Measurements from ENCODE around the gene DHX34. TPM values are rescaled to one million over a fixed set of nuclear protein-coding genes. Genes with fewer than 3 reads are reported as not detected.
"Not testable (repeated sequence)": the region's sequence is repeated elsewhere in the genome, so short reads cannot be mapped to it uniquely, and the experiment has no call there.

The DHX34 gene
- total RNA-seq, 1 experiment from 2014 or later: 34.6 TPM

DNA sequence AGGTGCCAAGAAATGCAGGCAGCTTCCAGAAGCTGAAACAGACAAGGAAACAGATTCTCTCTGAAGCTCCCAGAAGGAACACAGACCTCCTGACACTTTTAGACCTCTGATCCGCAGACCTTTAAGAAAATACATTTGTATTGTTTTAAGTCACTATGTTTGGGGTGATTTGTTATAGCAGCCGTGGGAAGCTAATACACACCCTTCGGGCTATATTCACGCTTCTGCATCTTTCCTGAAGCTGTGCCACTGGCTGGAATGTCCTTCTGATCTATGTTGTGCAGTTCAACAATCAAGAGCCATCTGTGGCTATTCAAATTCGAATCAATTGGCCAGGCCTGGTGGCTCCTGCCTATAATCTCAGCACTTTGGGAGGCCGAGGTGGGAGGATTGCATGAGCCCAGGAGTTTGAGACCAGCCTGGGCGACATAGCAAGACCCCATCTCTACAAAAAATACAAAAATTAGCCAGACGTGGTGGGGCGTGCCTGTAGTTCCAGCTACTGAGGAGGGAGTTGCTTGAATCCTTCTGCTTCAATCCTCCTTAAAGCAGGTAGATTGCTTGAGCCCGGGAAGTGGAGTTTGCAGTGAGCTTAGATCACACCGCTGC, 5.8 kb upstream of the DHX34 start:
- DNase-seq: no peak
- H3K4me3 ChIP-seq (ENCODE audit: insufficient read depth, low read depth, low read length): no peak overlapping the region
- H3K36me3 ChIP-seq (replicated peaks; ENCODE audit: control insufficient read depth, insufficient read depth, low read length): no peaks in the 10 kb centered on the region
- H3K27me3 ChIP-seq (ENCODE audit: control insufficient read depth, insufficient read depth, low read length): no peaks in the 10 kb centered on the region; the same call in 1 of the 2 replicates

GRCh38 chr19:47344425-47344824, 4.7 kb upstream of the DHX34 start:
- peaks cover 3% of the 10 kb centered on the region; the same call in 1 of the 2 replicates for H3K27me3 ChIP-seq (ENCODE audit: control insufficient read depth, insufficient read depth, low read length)
- no peaks in the 10 kb centered on the region for H3K36me3 ChIP-seq (replicated peaks; ENCODE audit: control insufficient read depth, insufficient read depth, low read length)
- H3K4me3 ChIP-seq (ENCODE audit: insufficient read depth, low read depth, low read length): no peak overlapping the region
- DNase-seq: no peak

DNA sequence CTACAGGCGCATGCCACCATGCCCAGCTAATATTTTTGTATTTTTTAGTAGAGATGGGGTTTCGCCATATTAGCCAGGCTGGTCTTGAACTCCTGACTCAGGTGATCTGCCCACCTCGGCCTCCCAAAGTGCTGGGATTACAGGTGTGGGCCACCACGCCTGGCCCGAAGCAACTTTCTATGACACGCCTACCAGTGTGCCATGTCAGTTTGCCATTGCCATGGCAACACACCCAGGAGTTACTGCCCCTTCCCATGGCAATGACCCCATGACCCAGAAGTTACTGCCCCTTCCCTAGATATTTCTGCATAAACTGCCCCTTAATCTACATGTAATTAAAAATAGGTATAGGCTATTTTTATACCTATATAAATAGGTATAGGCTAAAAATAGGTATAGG, 3.1 kb upstream of the DHX34 start:
- H3K27me3 ChIP-seq (ENCODE audit: control insufficient read depth, insufficient read depth, low read length); H3K36me3 ChIP-seq (replicated peaks; ENCODE audit: control insufficient read depth, insufficient read depth, low read length); DNase-seq; H3K4me3 ChIP-seq (ENCODE audit: insufficient read depth, low read depth, low read length): not testable (repeated sequence)

GRCh38 chr19:47350630-47351029, 1.5 kb downstream of the DHX34 start:
- Histone ChIP-seq H3K36me3 (replicated peaks; ENCODE audit: control insufficient read depth, insufficient read depth, low read length) (peaks cover 20% of the 10 kb centered on the region), H3K27me3 (ENCODE audit: control insufficient read depth, insufficient read depth, low read length) (peaks cover 3% of the 10 kb centered on the region; the same call in 1 of the 2 replicates), H3K4me3 (ENCODE audit: insufficient read depth, low read depth, low read length) (no peak overlapping the region)
- DNase-seq: no peak

GRCh38 chr19:47351548-47351947, 2.4 kb downstream of the DHX34 start:
- Histone ChIP-seq H3K27me3 (ENCODE audit: control insufficient read depth, insufficient read depth, low read length) (peaks cover 3% of the 10 kb centered on the region; the same call in 1 of the 2 replicates), H3K4me3 (ENCODE audit: insufficient read depth, low read depth, low read length) (no peak overlapping the region), H3K36me3 (replicated peaks; ENCODE audit: control insufficient read depth, insufficient read depth, low read length) (peaks cover 23% of the 10 kb centered on the region)
- peak; percentile 88 for DNase-seq

GRCh38 chr19:47352095-47352494, 3.0 kb downstream of the DHX34 start:
- no peak overlapping the region for H3K4me3 ChIP-seq (ENCODE audit: insufficient read depth, low read depth, low read length)
- peaks cover 3% of the 10 kb centered on the region; the same call in 1 of the 2 replicates for H3K27me3 ChIP-seq (ENCODE audit: control insufficient read depth, insufficient read depth, low read length)
- H3K36me3 ChIP-seq (replicated peaks; ENCODE audit: control insufficient read depth, insufficient read depth, low read length): peaks cover 27% of the 10 kb centered on the region
- peak; percentile 30 for DNase-seq

GRCh38 chr19:47353307-47353712, 4.2 kb downstream of the DHX34 start:
- no peak overlapping the region for H3K4me3 ChIP-seq (ENCODE audit: insufficient read depth, low read depth, low read length)
- H3K27me3 ChIP-seq (ENCODE audit: control insufficient read depth, insufficient read depth, low read length): peaks cover 3% of the 10 kb centered on the region; the same call in 1 of the 2 replicates
- peak; percentile 24 for DNase-seq
- peaks cover 34% of the 10 kb centered on the region for H3K36me3 ChIP-seq (replicated peaks; ENCODE audit: control insufficient read depth, insufficient read depth, low read length)

DNA sequence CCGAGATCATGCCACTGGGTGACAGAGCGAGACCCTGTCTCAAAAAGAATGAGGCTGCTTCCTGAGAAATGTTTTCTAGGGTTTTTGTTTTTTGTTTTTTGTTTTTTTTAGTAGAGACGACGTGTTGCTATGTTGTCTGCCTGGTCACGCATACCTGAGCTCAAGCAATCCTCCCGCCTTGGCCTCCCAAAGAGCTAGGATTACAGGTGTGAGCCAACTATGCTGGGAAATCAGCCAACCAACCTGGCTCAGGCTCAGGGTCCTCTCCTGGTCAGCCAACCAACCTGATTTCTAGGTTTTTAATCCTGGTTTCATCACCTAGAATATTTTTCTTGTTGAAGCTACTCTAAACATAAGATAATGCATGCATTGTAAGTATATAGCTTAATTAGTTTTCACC, 7.8 kb downstream of the DHX34 start:
- DNase-seq: no peak
- Histone ChIP-seq H3K4me3 (ENCODE audit: insufficient read depth, low read depth, low read length) (no peak overlapping the region), H3K27me3 (ENCODE audit: control insufficient read depth, insufficient read depth, low read length) (no peaks in the 10 kb centered on the region), H3K36me3 (replicated peaks; ENCODE audit: control insufficient read depth, insufficient read depth, low read length) (peaks cover 54% of the 10 kb centered on the region)

DNA sequence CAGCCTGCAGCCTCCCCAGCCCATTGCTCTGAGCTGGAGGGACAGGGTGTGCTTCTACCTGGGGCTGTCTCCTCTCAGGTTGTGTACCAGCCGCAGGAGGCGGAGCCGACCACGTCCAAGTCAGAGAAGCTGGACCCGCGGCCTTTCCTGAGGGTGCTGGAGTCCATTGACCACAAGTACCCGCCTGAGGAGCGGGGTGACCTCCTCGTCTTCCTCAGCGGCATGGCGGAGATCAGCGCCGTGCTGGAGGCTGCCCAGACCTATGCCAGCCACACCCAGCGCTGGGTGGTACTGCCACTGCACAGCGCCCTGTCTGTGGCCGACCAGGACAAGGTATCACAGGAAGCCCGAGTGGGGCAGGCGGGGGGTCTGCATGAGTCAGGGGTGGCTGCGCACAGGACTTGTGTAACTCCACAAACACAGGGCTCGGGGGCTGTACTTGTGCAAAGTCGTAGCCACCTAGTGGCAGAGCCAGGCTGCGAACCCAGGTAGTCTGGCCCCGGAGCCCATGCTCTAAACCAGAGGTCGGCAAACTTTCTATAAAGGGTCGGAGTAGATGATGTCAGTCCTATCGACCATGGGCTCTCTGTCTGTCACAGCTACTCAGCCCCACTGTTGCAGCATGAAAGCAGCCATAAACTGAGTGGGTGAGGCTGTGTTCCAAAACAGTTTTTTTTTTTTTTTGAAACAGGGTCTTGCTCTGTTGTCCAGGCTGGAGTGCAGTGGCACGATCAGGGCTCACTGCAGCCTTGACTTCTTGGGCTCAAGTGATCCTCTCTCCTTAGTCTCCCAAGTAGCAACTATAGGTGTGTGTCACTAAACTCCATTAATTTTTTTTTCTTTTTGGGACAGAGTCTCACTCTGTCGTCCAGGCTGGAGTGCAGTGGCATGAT, 8.9 kb downstream of the DHX34 start:
- Histone ChIP-seq H3K27me3 (ENCODE audit: control insufficient read depth, insufficient read depth, low read length) (no peaks in the 10 kb centered on the region), H3K4me3 (ENCODE audit: insufficient read depth, low read depth, low read length) (no peak overlapping the region), H3K36me3 (replicated peaks; ENCODE audit: control insufficient read depth, insufficient read depth, low read length) (peaks cover 54% of the 10 kb centered on the region)
- DNase-seq: peak; percentile 78

DNA sequence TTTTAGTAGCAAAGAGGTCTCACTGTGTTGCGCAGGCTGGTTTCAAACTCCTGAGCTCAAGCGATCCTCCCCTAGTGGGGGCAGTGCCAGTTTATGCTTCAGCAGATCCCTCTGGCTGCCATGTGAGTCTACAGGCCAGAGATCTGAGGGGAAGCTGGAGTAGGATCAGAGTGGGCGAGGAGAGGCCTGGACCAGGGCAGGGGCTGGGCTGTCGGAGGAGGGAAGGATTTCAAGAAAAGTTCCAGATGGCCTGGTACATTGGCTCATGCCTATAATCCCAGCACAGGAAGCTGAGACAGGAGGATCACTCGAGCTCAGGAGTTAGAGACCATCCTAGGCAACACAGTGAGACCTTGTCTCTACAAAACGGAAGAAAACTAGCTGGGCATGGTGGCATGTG, 9.8 kb downstream of the DHX34 start:
- Histone ChIP-seq H3K4me3 (ENCODE audit: insufficient read depth, low read depth, low read length) (no peak overlapping the region), H3K27me3 (ENCODE audit: control insufficient read depth, insufficient read depth, low read length) (no peaks in the 10 kb centered on the region), H3K36me3 (replicated peaks; ENCODE audit: control insufficient read depth, insufficient read depth, low read length) (peaks cover 52% of the 10 kb centered on the region)
- no peak for DNase-seq

- H3K27me3 ChIP-seq (ENCODE audit: control insufficient read depth, insufficient read depth, low read length): no peaks in the 10 kb centered on the region
- no peak for DNase-seq
- H3K36me3 ChIP-seq (replicated peaks; ENCODE audit: control insufficient read depth, insufficient read depth, low read length): peaks cover 49% of the 10 kb centered on the region
- H3K4me3 ChIP-seq (ENCODE audit: insufficient read depth, low read depth, low read length): no peak overlapping the region
These were observed 13.2 kb downstream of the DHX34 start for GRCh38 chr19:47362321-47362720.

DNA sequence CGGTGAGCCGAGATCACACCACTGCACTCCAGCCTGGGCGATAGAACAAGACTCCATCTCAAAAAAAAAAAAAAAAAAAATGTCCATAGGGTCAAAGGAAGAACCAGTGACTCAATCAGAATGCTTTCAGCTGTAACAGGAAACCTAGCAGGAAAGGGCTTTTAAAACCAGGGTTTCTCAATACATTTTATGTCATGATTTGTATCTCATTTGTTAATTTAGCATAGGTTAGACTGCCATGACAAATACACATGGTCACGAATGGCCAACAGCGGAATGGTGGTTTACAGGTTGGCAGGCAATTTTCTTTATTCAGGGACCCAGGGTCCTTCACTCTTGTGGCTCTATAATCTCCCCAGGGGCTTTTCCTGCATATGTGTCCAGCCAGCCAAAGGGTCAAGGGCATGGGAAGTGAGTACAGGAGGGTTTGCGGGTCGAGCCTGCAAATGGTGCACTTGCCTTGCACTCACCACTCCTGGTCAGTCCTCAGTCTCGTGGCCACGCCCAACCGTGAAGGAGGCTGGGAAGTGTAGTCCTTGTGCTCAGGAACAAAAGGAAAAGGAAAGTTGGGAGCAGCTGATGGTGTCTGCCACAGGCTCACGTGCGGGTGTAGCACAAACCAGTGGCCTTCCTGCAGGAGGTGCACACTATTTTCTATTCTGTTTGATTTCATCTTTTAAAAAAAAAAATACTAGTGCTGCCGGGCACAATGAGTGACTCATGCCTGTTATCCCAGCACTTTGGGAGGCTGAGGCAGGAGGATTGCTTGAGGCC, 14.8 kb downstream of the DHX34 start:
- no peak overlapping the region for H3K4me3 ChIP-seq (ENCODE audit: insufficient read depth, low read depth, low read length)
- no peaks in the 10 kb centered on the region for H3K27me3 ChIP-seq (ENCODE audit: control insufficient read depth, insufficient read depth, low read length)
- peak; percentile 63 for DNase-seq
- peaks cover 44% of the 10 kb centered on the region for H3K36me3 ChIP-seq (replicated peaks; ENCODE audit: control insufficient read depth, insufficient read depth, low read length)

GRCh38 chr19:47365455-47365854, 16.3 kb downstream of the DHX34 start:
- H3K36me3 ChIP-seq (replicated peaks; ENCODE audit: control insufficient read depth, insufficient read depth, low read length): peaks cover 47% of the 10 kb centered on the region
- not testable (repeated sequence) for H3K27me3 ChIP-seq (ENCODE audit: control insufficient read depth, insufficient read depth, low read length); DNase-seq; H3K4me3 ChIP-seq (ENCODE audit: insufficient read depth, low read depth, low read length)

- Histone ChIP-seq H3K36me3 (replicated peaks; ENCODE audit: control insufficient read depth, insufficient read depth, low read length) (peaks cover 44% of the 10 kb centered on the region), H3K27me3 (ENCODE audit: control insufficient read depth, insufficient read depth, low read length) (no peaks in the 10 kb centered on the region), H3K4me3 (ENCODE audit: insufficient read depth, low read depth, low read length) (no peak overlapping the region)
- DNase-seq: no peak
These were observed 21.0 kb downstream of the DHX34 start for GRCh38 chr19:47370045-47370611.
